Fibroblast of peridontal ligament (primary cell): ENCODE data around the gene CASR.

Source experiments
- DNase-seq: peaks from one replicate; pipeline ENCODE4 v3.0.0-alpha.2; 2010; ENCODE audit errors: extremely low read depth

Gene CASR

GRCh38 chr3:122258757-122259371 lies 75.4 kb downstream of the CASR start:
- peak; percentile 76 for DNase-seq

GRCh38 chr3:122260206-122260605 lies 76.7 kb downstream of the CASR start:
- DNase-seq = no peak

GRCh38 chr3:122263058-122263457 lies 79.6 kb downstream of the CASR start:
- no peak for DNase-seq

- no peak for DNase-seq
Measured at GRCh38 chr3:122263974-122264588, 80.6 kb downstream of the CASR start.

GRCh38 chr3:122265957-122266356 lies 82.5 kb downstream of the CASR start:
- no peak for DNase-seq

- no peak for DNase-seq
Measured at GRCh38 chr3:122268257-122269024, 85.0 kb downstream of the CASR start.

- DNase-seq = no peak
Measured at GRCh38 chr3:122269045-122269444, 85.6 kb downstream of the CASR start.

GRCh38 chr3:122271246-122271898 lies 87.9 kb downstream of the CASR start:
- no peak for DNase-seq

- DNase-seq = no peak
Measured at GRCh38 chr3:122272879-122273278, 89.4 kb downstream of the CASR start.

GRCh38 chr3:122273498-122273897 lies 90.0 kb downstream of the CASR start:
- DNase-seq = no peak

- DNase-seq = no peak
Measured at GRCh38 chr3:122281891-122282290, 98.4 kb downstream of the CASR start.

- DNase-seq = no peak
Measured at GRCh38 chr3:122283796-122284445, 100.5 kb downstream of the CASR start.

GRCh38 chr3:122284486-122284885 lies 101.0 kb downstream of the CASR start:
- no peak for DNase-seq

GRCh38 chr3:122294359-122294758 lies 110.9 kb downstream of the CASR start:
- DNase-seq = no peak

GRCh38 chr3:122295266-122296062 lies 112.0 kb downstream of the CASR start:
- DNase-seq = no peak

- no peak for DNase-seq
Measured at GRCh38 chr3:122298239-122298638, 114.8 kb downstream of the CASR start.

- DNase-seq = no peak
Measured at GRCh38 chr3:122299215-122299614, 115.7 kb downstream of the CASR start.

GRCh38 chr3:122299872-122300460 lies 116.5 kb downstream of the CASR start:
- DNase-seq = peak; percentile 3

GRCh38 chr3:122301063-122301462 lies 117.6 kb downstream of the CASR start:
- DNase-seq = no peak

- DNase-seq = no peak
Measured at GRCh38 chr3:122305818-122306621, 122.6 kb downstream of the CASR start.
